Esophagus muscularis mucosa (tissue), 4 donors: ENCODE results near the gene COPS4.

Source experiments
- CTCF ChIP-seq, 3 experiments: fragments of 200-600 bp in 2 of 3; fragments of 450-650 bp in 1 of 3; sonication (generic) in 2 of 3; IDR thresholded peaks; one replicate each; pipeline ENCODE4 v1.5.1; 2017 to 2019; ENCODE audit warnings: antibody characterized with exemption in 3 of 3, mild to moderate bottlenecking in 2 of 3, moderate library complexity in 1 of 3
- EP300 ChIP-seq: sonication (generic); formaldehyde crosslinking; IDR thresholded peaks from one replicate; pipeline ENCODE4 v1.6.1; 2017; ENCODE audit warnings: antibody characterized with exemption
- POLR2A ChIP-seq: fragments of 450-650 bp; IDR thresholded peaks from one replicate; pipeline ENCODE4 v1.6.1; 2017; ENCODE audit warnings: antibody characterized with exemption, moderate library complexity, mild to moderate bottlenecking, low read depth
- POLR2AphosphoS5 ChIP-seq, 2 donors: sonication (generic); formaldehyde crosslinking; IDR thresholded peaks; one replicate each; pipeline ENCODE4 v1.6.1; 2017; ENCODE audit warnings: antibody characterized with exemption in 2 of 2

- TF ChIP-seq CTCF (IDR thresholded peaks at IDR 0.05) (no peak), POLR2A (no peak), POLR2AphosphoS5 (IDR thresholded peaks at IDR 0.05) (no peak), EP300 (no peak)
Measured at GRCh38 chr4:83062739-83063138, 27.8 kb downstream of the COPS4 start.
